Thoracic aorta (tissue), 2 donors: ENCODE results near the gene LAMA5. TPM values are rescaled to one million over a fixed set of nuclear protein-coding genes. Genes with fewer than 3 reads are reported as not detected.

Experiments used
- ATAC-seq: fragments of 150-250 bp; one replicate; pipeline ENCODE4 v1.8.0; 2017; ENCODE audit warnings: low read depth; ENCODE audit not compliant: insufficient number of reproducible peaks, low FRiP score
- DNase-seq: peaks from one replicate; pipeline ENCODE4 v3.0.0-alpha.2; 2020; ENCODE audit warnings: low spot score
- H3K27ac ChIP-seq, 2 donors: fragments of 200-600 bp; sonication (generic); 1 replicate in 1 of 2; 2 replicates in 1 of 2; pipeline ENCODE4 v1.5.1; 2016; ENCODE audit warnings: mild to moderate bottlenecking in 2 of 2, moderate library complexity in 2 of 2
- H3K27me3 ChIP-seq: fragments of 200-600 bp; sonication (generic); replicated peaks from 2 replicates; pipeline ENCODE4 v1.6.0; 2016; ENCODE audit warnings: mild to moderate bottlenecking; ENCODE audit not compliant: insufficient read depth
- H3K36me3 ChIP-seq: fragments of 200-600 bp; sonication (generic); one replicate; pipeline ENCODE4 v1.5.1; 2016
- H3K4me1 ChIP-seq, 2 donors: fragments of 200-600 bp; sonication (generic); 1 replicate in 1 of 2; 2 replicates in 1 of 2; pipeline versions ENCODE4 v1.5.1 to v1.6.0; 2016; ENCODE audit warnings: low read depth in 2 of 2, mild to moderate bottlenecking in 1 of 2; ENCODE audit not compliant: control insufficient read depth in 1 of 2
- H3K4me3 ChIP-seq: fragments of 200-600 bp; sonication (generic); 2 replicates; pipeline ENCODE4 v1.5.1; 2016; ENCODE audit warnings: mild to moderate bottlenecking
- H3K9me3 ChIP-seq: fragments of 200-600 bp; sonication (generic); 2 replicates; pipeline ENCODE4 v1.5.1; 2016
- CTCF ChIP-seq: fragments of 200-600 bp; sonication (generic); IDR thresholded peaks from one replicate; pipeline ENCODE4 v1.5.1; 2019; ENCODE audit warnings: antibody characterized with exemption
- total RNA-seq, 2 donors: library from RNA; depleted of rRNA; stranded (reverse); fragments of >200 nt; gene quantifications; one replicate each; pipeline versions ENCODE4 v1.1.0 to v1.2.3, GENCODE V29; 2016

Gene LAMA5
- total RNA-seq, 2 donors from 2014 or later, result 289 to 333 TPM

- peaks cover 13% of the 10 kb centered on the region for H3K36me3 ChIP-seq
- H3K4me3 ChIP-seq, result peak overlapping the region; percentile 82
- H3K4me1 ChIP-seq, result peaks cover 7 to 28% of the 10 kb centered on the region in 2 donors
- no peaks in the 10 kb centered on the region for H3K9me3 ChIP-seq
- peak overlapping the region; percentile 24 to 87 for H3K27ac ChIP-seq
- no peaks in the 10 kb centered on the region for H3K27me3 ChIP-seq
- TF ChIP-seq CTCF, result no peak
- DNase-seq, result no peak
- ATAC-seq, result no peak
Observed at GRCh38 chr20:62387219-62387913, 20.3 kb upstream of the LAMA5 start.

DNA sequence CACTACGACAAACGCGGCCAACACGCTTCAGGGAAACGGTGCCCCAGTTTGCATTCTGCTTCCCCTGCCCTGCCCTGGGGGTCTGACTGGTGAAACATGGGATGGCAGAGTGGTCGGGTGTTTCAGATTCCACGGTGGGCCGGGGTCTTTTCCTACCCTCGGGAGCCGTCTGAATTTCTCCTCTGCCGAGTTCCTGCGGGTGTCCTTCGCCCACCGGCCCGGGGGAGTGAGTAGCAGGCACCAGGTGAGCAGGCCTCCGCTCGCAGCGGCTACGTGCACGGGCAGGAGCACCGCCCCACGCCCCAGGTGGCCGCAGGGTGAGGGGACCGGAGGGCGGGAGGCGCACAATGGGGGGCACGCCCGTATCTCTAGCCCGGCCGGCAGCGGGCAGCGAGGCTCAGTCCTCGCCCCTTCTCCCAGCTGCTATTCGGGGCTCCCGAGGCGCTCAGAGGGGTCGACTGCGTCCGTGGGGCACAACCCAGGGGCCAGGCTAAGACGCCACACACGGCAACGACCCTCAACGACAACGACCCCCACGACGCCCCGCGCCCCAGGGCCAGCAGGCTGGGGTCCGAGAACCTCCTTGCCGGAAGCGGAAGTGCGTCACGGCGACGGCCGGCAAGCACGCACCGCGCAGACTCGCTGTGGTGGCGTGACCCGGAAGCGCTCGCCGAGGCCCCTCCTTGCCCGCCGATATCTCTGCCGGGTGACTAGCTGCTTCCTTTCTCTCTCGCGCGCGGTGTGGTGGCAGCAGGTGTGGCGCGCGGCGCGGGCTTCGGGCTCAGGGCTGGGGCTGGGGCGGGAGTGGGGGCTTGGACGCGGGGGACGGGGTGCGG, 19.5 kb upstream of the LAMA5 start, which contains the start of gene RPS21:
TSS of gene RPS21 (plus strand) at position 721 of the 836 bp plus-strand sequence. CDS start 236 bp downstream, outside the sequence.
- H3K4me1 ChIP-seq, result peaks cover 7 to 28% of the 10 kb centered on the region in 2 donors
- H3K36me3 ChIP-seq, result peaks cover 12% of the 10 kb centered on the region
- no peaks in the 10 kb centered on the region for H3K9me3 ChIP-seq
- peak; percentile 21 for TF ChIP-seq CTCF
- no peaks in the 10 kb centered on the region for H3K27me3 ChIP-seq
- peak within 1 kb of the TSS; percentile 82 to 87 for H3K27ac ChIP-seq
- ATAC-seq (peak; percentile 62), DNase-seq (peak; percentile 64)
- H3K4me3 ChIP-seq, result peak within 1 kb of the TSS; percentile 82

DNA sequence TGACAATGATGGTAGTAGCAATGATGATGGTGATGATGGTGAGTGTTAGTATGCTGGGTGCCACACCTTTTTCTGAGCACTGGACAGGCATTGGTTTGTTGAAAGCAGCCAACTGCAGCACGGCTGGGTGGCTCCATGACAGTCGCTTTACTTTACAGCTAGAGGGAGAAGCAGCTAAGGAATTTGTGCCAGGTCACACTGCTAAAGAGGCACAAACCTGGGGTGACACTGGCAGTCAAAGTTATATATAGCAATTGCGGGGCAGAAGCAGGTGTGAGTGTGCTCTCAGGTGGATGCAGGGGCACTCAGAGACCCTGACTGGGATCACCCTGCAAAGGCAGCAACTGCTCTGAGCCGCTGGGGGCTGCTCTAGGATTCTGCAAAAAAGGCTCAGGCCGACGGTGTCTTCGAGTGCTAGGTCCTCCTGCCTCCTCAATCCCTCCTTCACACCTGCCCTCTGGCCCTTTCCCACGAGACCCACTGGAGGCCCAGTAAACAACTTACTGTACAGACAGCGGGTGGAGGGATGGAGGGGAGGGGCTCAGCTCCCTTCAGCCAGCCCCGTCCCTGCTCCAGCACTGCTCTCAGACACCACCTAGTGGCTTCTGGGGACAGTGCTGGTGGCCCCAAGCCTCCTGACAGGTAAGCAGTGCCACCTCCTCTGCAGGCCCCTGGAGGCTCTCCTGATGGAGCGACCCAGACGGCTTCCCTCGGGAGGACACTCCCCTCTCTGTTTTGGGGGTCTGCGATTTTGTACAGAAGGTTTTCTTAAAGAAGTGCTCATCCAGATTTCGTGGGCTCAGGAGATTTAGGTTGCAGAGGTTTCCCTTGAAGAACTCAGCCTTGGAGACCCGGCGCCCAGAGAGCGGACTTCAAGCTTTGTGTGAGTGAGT, 15.4 kb upstream of the LAMA5 start:
- no peaks in the 10 kb centered on the region for H3K9me3 ChIP-seq
- ATAC-seq, result no peak
- no peak overlapping the region for H3K27ac ChIP-seq
- no peak for DNase-seq
- H3K4me1 ChIP-seq, result peaks cover 8 to 31% of the 10 kb centered on the region in 2 donors
- H3K36me3 ChIP-seq, result no peaks in the 10 kb centered on the region
- TF ChIP-seq CTCF, result peak; percentile 90
- no peaks in the 10 kb centered on the region for H3K27me3 ChIP-seq
- H3K4me3 ChIP-seq, result no peak overlapping the region

- Histone ChIP-seq H3K4me1 (peaks cover 10 to 35% of the 10 kb centered on the region in 2 donors), H3K36me3 (no peaks in the 10 kb centered on the region), H3K9me3 (no peaks in the 10 kb centered on the region), H3K27ac (no peak overlapping the region), H3K4me3 (no peak overlapping the region), H3K27me3 (no peaks in the 10 kb centered on the region)
- DNase-seq (no peak), ATAC-seq (no peak)
- TF ChIP-seq CTCF, result no peak
Observed at GRCh38 chr20:62381842-62382241, 14.7 kb upstream of the LAMA5 start.
